ENCODE measurements around the gene PRR12. TPM values are rescaled to one million over a fixed set of nuclear protein-coding genes. Genes with fewer than 3 reads are reported as not detected.

Gene PRR12, protein sequence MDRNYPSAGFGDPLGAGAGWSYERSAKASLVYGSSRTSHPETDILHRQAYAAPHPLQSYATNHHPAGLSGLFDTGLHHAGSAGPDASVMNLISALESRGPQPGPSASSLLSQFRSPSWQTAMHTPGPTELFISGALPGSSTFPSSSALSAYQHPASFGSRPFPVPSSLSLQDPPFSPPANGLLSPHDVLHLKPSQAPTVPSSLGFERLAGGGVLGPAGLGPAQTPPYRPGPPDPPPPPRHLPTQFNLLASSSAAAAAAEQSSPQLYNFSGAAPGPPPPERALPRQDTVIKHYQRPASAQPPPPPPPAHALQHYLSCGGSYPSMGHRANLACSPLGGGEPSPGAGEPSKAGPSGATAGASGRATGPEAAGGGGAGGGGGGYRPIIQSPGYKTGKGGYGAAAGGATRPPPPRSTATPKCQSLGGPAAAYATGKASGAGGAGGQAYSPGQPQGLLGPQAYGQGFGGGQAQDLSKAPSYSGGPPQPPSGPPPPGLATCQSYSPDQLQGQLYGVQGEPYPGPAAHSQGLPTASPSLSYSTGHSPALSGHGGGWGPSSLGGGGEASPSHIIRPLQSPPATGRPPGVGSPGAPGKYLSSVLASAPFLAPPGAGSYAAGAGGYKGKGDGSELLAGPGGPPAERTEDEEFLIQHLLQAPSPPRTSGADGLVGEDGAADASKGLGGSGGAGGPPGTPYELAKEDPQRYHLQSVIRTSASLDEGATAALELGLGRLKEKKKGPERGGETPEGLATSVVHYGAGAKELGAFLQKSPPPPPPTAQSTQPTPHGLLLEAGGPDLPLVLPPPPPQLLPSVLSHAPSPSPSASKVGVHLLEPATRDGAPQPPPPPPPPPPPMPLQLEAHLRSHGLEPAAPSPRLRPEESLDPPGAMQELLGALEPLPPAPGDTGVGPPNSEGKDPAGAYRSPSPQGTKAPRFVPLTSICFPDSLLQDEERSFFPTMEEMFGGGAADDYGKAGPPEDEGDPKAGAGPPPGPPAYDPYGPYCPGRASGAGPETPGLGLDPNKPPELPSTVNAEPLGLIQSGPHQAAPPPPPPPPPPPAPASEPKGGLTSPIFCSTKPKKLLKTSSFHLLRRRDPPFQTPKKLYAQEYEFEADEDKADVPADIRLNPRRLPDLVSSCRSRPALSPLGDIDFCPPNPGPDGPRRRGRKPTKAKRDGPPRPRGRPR (N-terminal part only)
- total RNA-seq: 10 to 100 TPM; 12.6 to 51.9 (median 33.7) TPM

DNA sequence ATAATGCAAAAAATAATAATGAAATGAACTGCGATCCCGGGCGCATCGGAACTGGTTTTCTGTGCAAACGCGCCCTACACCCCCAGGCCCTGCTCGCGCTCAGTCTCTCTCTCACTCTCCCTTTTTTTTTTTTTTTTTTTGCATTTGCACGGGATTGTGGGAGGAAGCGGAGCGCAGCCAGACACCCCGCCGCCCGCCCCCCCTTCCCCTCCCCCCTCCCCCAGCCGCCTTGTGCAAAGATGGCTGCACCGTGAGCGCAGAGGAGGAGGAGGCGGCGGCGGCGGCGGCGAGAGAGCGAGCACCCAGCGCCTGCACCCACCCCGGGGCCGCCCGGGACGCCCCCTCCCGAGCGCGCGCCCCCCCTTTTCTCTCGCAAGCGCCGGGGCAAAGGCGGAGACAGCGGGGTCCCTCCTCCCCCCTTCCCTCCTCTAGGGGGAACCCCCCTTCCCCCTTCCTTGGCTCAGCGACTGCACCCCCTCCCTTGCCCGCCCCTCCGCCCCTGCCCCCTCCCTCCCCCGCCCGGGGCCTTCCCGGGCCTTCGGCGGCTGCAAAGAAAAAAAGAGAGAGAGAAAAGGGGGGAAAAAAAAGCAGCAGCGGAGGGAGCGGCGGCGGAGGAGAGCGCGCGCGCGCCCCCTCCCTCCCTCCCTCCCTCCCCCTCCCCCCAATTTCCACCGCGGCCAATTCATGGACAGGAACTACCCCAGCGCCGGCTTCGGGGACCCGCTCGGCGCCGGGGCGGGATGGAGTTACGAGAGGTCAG, at the start of gene PRR12:
TSS of gene PRR12 (plus strand) at position 212 of the 760 bp plus-strand sequence. CDS start at position 685, 473 bp downstream.
- H3K4me3 ChIP-seq: peak within 1 kb of the TSS; percentile 80 to 99 (median 90)
- WGBS, 2 donors: 0% methylated on average over 12 to 18 of the region's 66 CpGs
- H3K27ac ChIP-seq: peak within 1 kb of the TSS; percentile 91 to 96 (median 93)
- H3K4me1 ChIP-seq: peaks cover 16 to 32% (median 26%) of the 10 kb centered on the region in 4 donors
- DNase-seq (peak; percentile 50 to 93), ATAC-seq (ENCODE audit: low FRiP score in 2 of 2) (peak; percentile 79 to 85)
- TF ChIP-seq POLR2AphosphoS5 (IDR thresholded peaks at IDR 0.05) (peak in 1 of 2 donors; percentile 13), POLR2A (IDR thresholded peaks at IDR 0.05) (no peak)
- no peaks in the 10 kb centered on the region for H3K27me3 ChIP-seq
- H3K36me3 ChIP-seq: peaks cover 13 to 25% (median 23%) of the 10 kb centered on the region in 4 donors
- H3K9me3 ChIP-seq: no peaks in the 10 kb centered on the region

DNA sequence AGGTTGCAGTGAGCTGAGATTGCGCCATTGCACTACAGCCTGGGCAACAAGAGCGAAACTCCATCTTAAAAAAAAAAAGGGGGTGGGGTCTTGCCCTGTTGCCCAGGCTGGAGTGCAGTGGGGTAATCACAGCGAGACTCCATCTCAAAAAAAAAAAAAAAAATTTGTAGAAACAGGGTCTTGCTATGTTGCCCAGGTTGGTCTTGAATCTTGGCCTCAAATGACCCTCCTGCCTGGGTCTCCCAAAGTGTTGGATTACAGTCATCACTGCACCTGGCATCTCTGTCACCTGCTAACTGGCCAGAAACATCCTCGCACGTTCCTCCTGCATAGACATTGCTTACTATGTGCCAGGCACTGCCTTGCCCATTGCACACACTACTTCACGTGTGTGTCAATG, 49.1 kb upstream of the PRR12 start:
- ATAC-seq (ENCODE audit: low FRiP score in 2 of 2): no peak
- peaks cover 0 to 28% (median 17%) of the 10 kb centered on the region in 4 donors for H3K36me3 ChIP-seq
- H3K4me3 ChIP-seq: no peak overlapping the region
- 89 to 91% methylated on average over 6 of the region's 6 CpGs for WGBS, 2 donors
- DNase-seq: no peak
- H3K4me1 ChIP-seq: peaks cover 3% of the 10 kb centered on the region in 4 donors
- H3K27me3 ChIP-seq: no peaks in the 10 kb centered on the region
- no peaks in the 10 kb centered on the region for H3K9me3 ChIP-seq
- TF ChIP-seq POLR2A (IDR thresholded peaks at IDR 0.05) (no peak), POLR2AphosphoS5 (IDR thresholded peaks at IDR 0.05) (no peak), EP300 (IDR thresholded peaks at IDR 0.05) (no peak)
- TF ChIP-seq, protein P1, sequence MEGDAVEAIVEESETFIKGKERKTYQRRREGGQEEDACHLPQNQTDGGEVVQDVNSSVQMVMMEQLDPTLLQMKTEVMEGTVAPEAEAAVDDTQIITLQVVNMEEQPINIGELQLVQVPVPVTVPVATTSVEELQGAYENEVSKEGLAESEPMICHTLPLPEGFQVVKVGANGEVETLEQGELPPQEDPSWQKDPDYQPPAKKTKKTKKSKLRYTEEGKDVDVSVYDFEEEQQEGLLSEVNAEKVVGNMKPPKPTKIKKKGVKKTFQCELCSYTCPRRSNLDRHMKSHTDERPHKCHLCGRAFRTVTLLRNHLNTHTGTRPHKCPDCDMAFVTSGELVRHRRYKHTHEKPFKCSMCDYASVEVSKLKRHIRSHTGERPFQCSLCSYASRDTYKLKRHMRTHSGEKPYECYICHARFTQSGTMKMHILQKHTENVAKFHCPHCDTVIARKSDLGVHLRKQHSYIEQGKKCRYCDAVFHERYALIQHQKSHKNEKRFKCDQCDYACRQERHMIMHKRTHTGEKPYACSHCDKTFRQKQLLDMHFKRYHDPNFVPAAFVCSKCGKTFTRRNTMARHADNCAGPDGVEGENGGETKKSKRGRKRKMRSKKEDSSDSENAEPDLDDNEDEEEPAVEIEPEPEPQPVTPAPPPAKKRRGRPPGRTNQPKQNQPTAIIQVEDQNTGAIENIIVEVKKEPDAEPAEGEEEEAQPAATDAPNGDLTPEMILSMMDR (IDR thresholded peaks at IDR 0.05): no peak
- no peak overlapping the region for H3K27ac ChIP-seq

DNA sequence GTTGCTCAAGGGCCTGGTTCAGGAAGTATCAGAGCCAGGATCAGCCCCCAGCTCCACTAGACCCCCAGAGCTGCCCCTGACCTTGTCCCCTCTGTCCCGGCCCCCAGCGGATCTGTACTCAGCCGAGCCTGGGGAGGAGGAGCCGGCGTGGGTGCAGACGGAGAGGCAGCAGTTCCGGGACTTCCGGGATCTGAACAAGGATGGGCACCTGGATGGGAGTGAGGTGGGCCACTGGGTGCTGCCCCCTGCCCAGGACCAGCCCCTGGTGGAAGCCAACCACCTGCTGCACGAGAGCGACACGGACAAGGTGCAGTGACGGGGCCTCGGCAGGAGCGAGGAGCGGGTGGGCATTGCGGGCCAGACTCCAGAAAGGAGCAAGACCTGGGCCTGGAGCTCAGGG, 48.5 kb upstream of the PRR12 start:
- Histone ChIP-seq H3K36me3 (peaks cover 0 to 22% (median 15%) of the 10 kb centered on the region in 4 donors), H3K27ac (no peak overlapping the region), H3K4me1 (peaks cover 3 to 8% (median 6%) of the 10 kb centered on the region in 4 donors), H3K27me3 (no peaks in the 10 kb centered on the region), H3K9me3 (no peaks in the 10 kb centered on the region), H3K4me3 (no peak overlapping the region)
- TF ChIP-seq POLR2A (IDR thresholded peaks at IDR 0.05) (no peak), POLR2AphosphoS5 (IDR thresholded peaks at IDR 0.05) (no peak), EP300 (IDR thresholded peaks at IDR 0.05) (no peak)
- TF ChIP-seq, protein P1 (IDR thresholded peaks at IDR 0.05): no peak
- no peak for ATAC-seq (ENCODE audit: low FRiP score in 2 of 2)
- peak in 1 of 2 donors; percentile 73 for DNase-seq
- WGBS, 2 donors: 92 to 94% methylated on average over 16 of the region's 16 CpGs

DNA sequence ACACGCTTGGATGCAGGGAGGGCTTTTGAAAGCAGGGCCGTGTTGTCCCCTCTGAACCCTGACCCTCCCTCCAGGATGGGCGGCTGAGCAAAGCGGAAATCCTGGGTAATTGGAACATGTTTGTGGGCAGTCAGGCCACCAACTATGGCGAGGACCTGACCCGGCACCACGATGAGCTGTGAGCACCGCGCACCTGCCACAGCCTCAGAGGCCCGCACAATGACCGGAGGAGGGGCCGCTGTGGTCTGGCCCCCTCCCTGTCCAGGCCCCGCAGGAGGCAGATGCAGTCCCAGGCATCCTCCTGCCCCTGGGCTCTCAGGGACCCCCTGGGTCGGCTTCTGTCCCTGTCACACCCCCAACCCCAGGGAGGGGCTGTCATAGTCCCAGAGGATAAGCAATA, 48.0 kb upstream of the PRR12 start:
- no peak overlapping the region for H3K4me3 ChIP-seq
- ATAC-seq (ENCODE audit: low FRiP score in 2 of 2) (no peak), DNase-seq (no peak)
- no peaks in the 10 kb centered on the region for H3K9me3 ChIP-seq
- TF ChIP-seq EP300 (IDR thresholded peaks at IDR 0.05) (no peak), POLR2A (IDR thresholded peaks at IDR 0.05) (no peak), POLR2AphosphoS5 (IDR thresholded peaks at IDR 0.05) (no peak)
- TF ChIP-seq, protein P1 (IDR thresholded peaks at IDR 0.05): no peak
- H3K4me1 ChIP-seq: peaks cover 3 to 8% (median 6%) of the 10 kb centered on the region in 4 donors
- H3K27ac ChIP-seq: no peak overlapping the region
- 89 to 96% methylated on average over 4 to 10 of the region's 14 CpGs for WGBS, 2 donors
- H3K36me3 ChIP-seq: peaks cover 0 to 22% (median 15%) of the 10 kb centered on the region in 4 donors
- no peaks in the 10 kb centered on the region for H3K27me3 ChIP-seq

All from upper lobe of left lung (tissue), 6 donors.